ENCODE measurements around the gene TMEM179. TPM values are rescaled to one million over a fixed set of nuclear protein-coding genes. Genes with fewer than 3 reads are reported as not detected.

Gene TMEM179
- total and polyA plus RNA-seq, 2 donors (not counting 1 experiment from before 2014, with no cell fraction given) = not detected

DNA sequence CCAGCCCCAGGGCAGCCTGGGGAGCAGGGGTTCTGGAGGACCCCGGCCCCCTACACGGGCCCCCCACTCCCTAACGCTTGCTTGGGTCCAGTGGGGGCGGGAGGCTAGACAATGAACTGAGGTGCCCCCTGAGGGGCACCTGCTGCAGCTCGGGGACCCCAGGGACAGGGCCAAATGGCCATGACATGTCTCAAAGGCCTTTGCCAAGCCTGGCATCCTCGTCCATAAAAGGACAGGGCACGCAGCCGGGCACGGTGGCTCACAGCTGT, 36.7 kb downstream of the TMEM179 start:
- Histone ChIP-seq H3K9ac (ENCODE audit: low read length) (no peak overlapping the region), H4K20me1 (ENCODE audit: control insufficient read depth, insufficient read depth, low read length, poor library complexity, severe bottlenecking) (no peaks in the 10 kb centered on the region), H3K4me3 (ENCODE audit: control extremely low read depth in 1 of 5, extremely low read depth in 1 of 5, insufficient read depth in 1 of 5, low read depth in 2 of 5, low read length in 4 of 5) (no peak overlapping the region), H3K79me2 (ENCODE audit: control insufficient read depth, insufficient read depth, low read length) (no peaks in the 10 kb centered on the region), H3K27me3 (replicated peaks in 1 of 4; ENCODE audit: control extremely low read depth in 1 of 4, control insufficient read depth in 3 of 4, insufficient read depth in 4 of 4, low read length in 3 of 4) (peaks cover 0 to 32% (median 10%) of the 10 kb centered on the region in 4 experiments), H3K4me2 (replicated peaks; ENCODE audit: low read depth, low read length, poor library complexity, severe bottlenecking) (no peak overlapping the region), H3K9me3 (ENCODE audit: control extremely low read depth in 1 of 3, control insufficient read depth in 2 of 3, insufficient read depth in 1 of 3, low read length in 2 of 3) (peaks cover 0 to 7% (median 0%) of the 10 kb centered on the region in 3 donors), H2AFZ (ENCODE audit: insufficient read depth, low read depth, low read length, poor library complexity, severe bottlenecking) (no peak overlapping the region), H3K27ac (ENCODE audit: low read length in 2 of 2) (no peak overlapping the region), H3K36me3 (replicated peaks in 1 of 2; ENCODE audit: control extremely low read depth in 1 of 2, control insufficient read depth in 1 of 2, extremely low read depth in 1 of 2, insufficient read depth in 2 of 2, low read length in 1 of 2) (no peaks in the 10 kb centered on the region), H3K4me1 (ENCODE audit: control insufficient read depth in 2 of 2, insufficient read depth in 2 of 2, low read length in 2 of 2) (peaks cover 11 to 12% of the 10 kb centered on the region in 2 donors)
- ChIA-PET POLR2A (no interaction called here), CTCF (interaction anchor here (1.1 kb wide), 1 partner anchor 490 kb away, joined by 4 read pairs; no protein-coding TSS in a partner anchor)
- Mint-ChIP-seq H3K4me3 (no peak overlapping the region), H3K4me1 (peaks cover 7% of the 10 kb centered on the region), H3K27me3 (peaks cover 16% of the 10 kb centered on the region), H3K27ac (no peak overlapping the region), H3K9me3 (ENCODE audit: insufficient read depth) (no peaks in the 10 kb centered on the region)
- no peak for ATAC-seq (ENCODE audit: low read depth)
- intact Hi-C loops (cut with micrococcal nuclease) = no loop called here
- no peak for DNase-seq
- TF ChIP-seq, protein P1, sequence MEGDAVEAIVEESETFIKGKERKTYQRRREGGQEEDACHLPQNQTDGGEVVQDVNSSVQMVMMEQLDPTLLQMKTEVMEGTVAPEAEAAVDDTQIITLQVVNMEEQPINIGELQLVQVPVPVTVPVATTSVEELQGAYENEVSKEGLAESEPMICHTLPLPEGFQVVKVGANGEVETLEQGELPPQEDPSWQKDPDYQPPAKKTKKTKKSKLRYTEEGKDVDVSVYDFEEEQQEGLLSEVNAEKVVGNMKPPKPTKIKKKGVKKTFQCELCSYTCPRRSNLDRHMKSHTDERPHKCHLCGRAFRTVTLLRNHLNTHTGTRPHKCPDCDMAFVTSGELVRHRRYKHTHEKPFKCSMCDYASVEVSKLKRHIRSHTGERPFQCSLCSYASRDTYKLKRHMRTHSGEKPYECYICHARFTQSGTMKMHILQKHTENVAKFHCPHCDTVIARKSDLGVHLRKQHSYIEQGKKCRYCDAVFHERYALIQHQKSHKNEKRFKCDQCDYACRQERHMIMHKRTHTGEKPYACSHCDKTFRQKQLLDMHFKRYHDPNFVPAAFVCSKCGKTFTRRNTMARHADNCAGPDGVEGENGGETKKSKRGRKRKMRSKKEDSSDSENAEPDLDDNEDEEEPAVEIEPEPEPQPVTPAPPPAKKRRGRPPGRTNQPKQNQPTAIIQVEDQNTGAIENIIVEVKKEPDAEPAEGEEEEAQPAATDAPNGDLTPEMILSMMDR (IDR thresholded peaks at IDR 0.05) = no peak
- no peak for TF ChIP-seq EZH2 (IDR thresholded peaks at IDR 0.05; ENCODE audit: borderline replicate concordance, insufficient read depth, low read depth, low read length, poor library complexity, severe bottlenecking)
- 87% methylated on average over 9 of the region's 9 CpGs for WGBS (ENCODE audit: insufficient coverage)

DNA sequence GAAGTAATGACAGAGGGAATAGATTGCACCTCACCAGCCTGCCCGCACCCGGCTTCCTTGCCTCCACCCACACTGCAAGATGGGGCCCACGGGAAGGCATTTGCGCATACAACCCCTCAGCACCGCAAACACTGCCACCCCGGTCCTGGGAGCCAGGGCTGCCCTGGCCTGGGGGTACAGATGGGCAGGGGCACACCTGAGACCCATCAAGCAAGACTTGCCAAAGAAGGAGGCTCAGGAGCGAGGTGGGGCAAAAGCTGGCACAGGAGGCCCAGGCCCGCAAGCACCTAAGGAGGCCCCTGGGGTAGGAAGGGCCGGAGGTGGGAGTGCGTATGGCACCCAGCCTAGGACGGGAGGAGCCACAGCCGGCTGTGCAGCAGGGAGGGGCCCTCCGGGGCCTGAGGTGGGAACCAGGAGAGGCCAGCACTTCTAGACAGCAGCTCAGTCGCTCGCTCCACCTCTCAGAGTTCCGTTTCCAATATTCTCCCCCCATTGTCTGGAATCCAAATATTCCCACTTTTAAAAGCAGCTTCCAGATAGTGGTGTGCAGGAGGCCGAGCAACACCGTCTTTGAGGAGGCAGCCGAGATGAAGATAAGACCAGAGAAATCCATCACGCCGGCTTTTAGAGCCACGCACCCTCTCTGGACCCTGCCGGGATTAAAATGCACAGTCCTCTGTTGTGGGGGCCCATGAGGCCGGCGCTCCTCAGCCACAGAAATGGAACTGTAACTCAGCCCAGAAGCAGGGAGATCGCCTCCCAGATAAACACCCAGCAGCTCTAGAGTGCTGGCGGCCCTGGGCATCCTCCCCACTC, 37.2 kb downstream of the TMEM179 start:
- no peak overlapping the region for H3K27ac Mint-ChIP-seq

More for the DNA sequence above, 37.2 kb downstream of the TMEM179 start:
- intact Hi-C loops (cut with micrococcal nuclease) = no loop called here
- Histone ChIP-seq H3K79me2 (ENCODE audit: control insufficient read depth, insufficient read depth, low read length) (no peaks in the 10 kb centered on the region), H3K27me3 (replicated peaks in 1 of 4; ENCODE audit: control extremely low read depth in 1 of 4, control insufficient read depth in 3 of 4, insufficient read depth in 4 of 4, low read length in 3 of 4) (peaks cover 0 to 32% (median 10%) of the 10 kb centered on the region in 4 experiments), H3K27ac (ENCODE audit: low read length in 2 of 2) (no peak overlapping the region), H3K4me2 (replicated peaks; ENCODE audit: low read depth, low read length, poor library complexity, severe bottlenecking) (no peak overlapping the region), H3K9me3 (ENCODE audit: control extremely low read depth in 1 of 3, control insufficient read depth in 2 of 3, insufficient read depth in 1 of 3, low read length in 2 of 3) (peaks cover 0 to 7% (median 0%) of the 10 kb centered on the region in 3 donors), H3K4me1 (ENCODE audit: control insufficient read depth in 2 of 2, insufficient read depth in 2 of 2, low read length in 2 of 2) (peaks cover 11 to 12% of the 10 kb centered on the region in 2 donors), H2AFZ (ENCODE audit: insufficient read depth, low read depth, low read length, poor library complexity, severe bottlenecking) (no peak overlapping the region), H4K20me1 (ENCODE audit: control insufficient read depth, insufficient read depth, low read length, poor library complexity, severe bottlenecking) (no peaks in the 10 kb centered on the region), H3K4me3 (ENCODE audit: control extremely low read depth in 1 of 5, extremely low read depth in 1 of 5, insufficient read depth in 1 of 5, low read depth in 2 of 5, low read length in 4 of 5) (no peak overlapping the region), H3K9ac (ENCODE audit: low read length) (no peak overlapping the region), H3K36me3 (replicated peaks in 1 of 2; ENCODE audit: control extremely low read depth in 1 of 2, control insufficient read depth in 1 of 2, extremely low read depth in 1 of 2, insufficient read depth in 2 of 2, low read length in 1 of 2) (no peaks in the 10 kb centered on the region)
- TF ChIP-seq, protein P1 (IDR thresholded peaks at IDR 0.05) = no peak
- TF ChIP-seq EZH2 (IDR thresholded peaks at IDR 0.05; ENCODE audit: borderline replicate concordance, insufficient read depth, low read depth, low read length, poor library complexity, severe bottlenecking) = no peak
- ATAC-seq (ENCODE audit: low read depth) = no peak
- ChIA-PET CTCF (interaction anchor here (1.1 kb wide), 1 partner anchor 489 kb away, joined by 4 read pairs; no protein-coding TSS in a partner anchor), POLR2A (no interaction called here)
- WGBS (ENCODE audit: insufficient coverage) = 75% methylated on average over 27 of the region's 27 CpGs
- DNase-seq = no peak
- peaks cover 16% of the 10 kb centered on the region for H3K27me3 Mint-ChIP-seq
- H3K9me3 Mint-ChIP-seq (ENCODE audit: insufficient read depth) = no peaks in the 10 kb centered on the region
- no peak overlapping the region for H3K4me3 Mint-ChIP-seq
- peaks cover 7% of the 10 kb centered on the region for H3K4me1 Mint-ChIP-seq

All from B cell (primary cell).